DLD1 (cell line): Measurements from ENCODE around the gene DHTKD1.

Source experiments
- in situ Hi-C: cut with HindIII; loops from 2 replicates; pipeline ENCODE4 v1.10.0; 2017; ENCODE audit warnings: low sequenced_read_pairs

The DHTKD1 gene

DNA sequence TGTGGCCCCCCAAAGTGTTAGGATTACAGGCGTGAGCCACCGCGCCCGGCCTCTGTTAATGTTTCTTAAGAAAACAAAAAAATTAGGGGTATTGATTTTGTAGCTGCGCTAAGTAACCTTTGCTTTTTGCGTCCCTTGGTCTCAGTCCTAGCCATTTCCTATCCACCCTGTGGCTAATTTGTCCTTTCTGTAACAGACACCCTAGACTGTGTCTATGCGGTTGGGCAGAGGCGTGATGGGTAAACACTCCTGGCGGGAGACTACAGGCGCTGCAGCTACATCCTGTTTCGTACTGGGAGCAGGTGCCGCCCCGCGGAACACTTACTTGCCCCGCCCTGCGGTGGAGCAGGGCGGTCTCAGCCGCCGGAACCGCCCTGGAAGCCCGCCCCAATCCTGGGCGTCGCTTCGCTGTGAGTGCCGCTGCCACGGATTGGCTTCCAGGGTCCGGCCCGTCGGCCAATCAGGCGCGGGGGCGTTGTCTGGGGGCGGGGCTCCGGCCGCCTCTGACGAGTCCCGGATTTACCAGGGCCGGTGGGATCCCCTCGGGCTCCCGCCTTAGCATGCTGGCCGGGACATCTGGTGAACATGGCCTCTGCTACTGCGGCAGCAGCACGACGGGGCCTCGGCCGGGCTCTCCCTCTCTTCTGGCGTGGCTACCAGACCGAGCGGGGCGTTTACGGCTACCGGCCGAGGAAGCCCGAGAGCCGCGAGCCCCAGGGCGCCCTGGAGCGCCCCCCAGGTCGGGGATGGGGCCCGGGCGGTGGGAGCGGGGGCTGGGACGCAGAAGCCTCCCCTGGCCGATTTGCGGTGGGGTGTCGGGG lies at the start of gene DHTKD1:
Gene DHTKD1 (plus strand): TSS at position 506 of the 821 bp plus-strand sequence. CDS start 80 bp downstream, at position 586.
- in situ Hi-C loops: no loop called here

DNA sequence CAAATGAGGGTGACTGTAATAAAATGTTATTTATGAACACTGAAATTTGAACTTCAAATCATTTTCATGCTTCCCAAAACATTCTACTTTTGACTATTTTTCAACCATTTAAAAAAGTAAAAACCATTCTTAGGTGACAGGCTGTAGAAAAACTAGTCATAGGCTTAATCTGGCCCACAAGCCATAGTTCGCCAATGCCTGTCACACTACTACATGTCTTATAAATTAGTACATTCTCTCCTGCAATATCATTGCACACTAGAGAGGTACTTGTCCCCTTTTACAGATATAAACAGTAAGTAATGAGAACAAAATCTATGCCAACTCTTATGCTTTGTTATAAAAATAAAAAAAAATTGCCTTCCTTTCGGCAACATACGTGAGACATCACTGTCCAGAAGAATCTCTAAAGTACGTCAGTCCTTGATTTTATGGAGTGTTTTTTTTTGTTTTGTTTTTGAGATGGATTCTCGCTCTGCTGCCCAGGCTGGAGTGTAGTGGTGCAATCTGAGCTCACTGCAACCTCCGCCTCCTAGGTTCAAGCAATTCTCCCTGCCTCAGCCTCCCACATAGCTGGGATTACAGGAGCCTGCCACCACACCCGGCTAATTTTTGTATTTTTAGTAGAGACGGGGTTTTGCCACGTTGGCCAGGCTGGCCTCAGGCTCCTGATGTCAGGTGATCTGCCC lies 49.3 kb upstream of the DHTKD1 start:
- in situ Hi-C loops: no loop called here

GRCh38 chr10:12020574-12020973 lies 48.2 kb upstream of the DHTKD1 start:
- in situ Hi-C loops: no loop called here

DNA sequence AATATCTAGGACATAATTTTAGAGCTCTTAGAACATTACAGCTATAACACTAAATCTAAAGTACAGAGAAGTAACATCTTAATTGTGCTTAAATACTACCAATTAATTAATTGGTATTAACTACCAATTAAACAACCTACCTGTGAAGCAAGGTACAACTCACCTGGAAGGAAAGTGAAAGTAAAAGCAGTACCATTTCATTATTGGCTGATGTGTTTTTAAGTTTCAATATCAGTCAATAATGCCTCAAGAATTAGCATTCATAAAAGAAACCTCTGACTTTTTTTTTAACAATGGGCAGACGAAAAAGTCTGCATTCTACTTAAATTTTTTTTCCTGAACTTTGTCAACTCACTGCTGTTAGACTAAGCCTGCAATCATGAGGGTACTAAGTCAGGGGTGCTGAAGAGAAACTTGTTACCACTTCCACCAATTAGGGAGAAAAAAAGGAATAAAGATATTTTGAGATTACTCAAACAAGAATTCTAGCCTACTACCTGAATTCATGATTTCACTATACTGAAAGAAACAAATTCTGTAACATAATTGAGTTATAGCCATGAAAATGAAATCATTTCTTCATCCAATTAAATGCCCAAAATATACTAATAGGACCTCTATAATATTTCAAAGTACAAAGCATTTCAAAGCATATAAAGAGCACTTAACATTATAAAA lies 46.0 kb upstream of the DHTKD1 start:
- in situ Hi-C loops: no loop called here

DNA sequence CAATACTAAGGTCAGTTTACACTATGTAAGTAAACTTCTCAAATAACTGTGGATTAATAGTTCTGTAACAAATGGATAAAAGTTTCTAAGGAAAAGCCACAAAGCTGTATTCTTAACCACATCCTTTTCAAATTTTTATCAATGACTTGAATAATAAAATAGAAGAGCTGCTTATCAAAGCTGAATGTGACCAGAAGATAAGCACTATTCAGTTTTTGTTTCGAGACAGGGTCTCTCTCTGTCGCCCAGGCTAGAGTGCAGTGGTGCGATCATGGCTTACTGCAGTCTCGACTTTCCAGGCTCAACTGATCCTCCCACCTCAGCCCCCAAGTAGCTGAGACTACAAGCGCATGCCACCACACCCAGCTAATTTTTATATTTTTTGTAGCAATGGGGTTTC lies 43.2 kb upstream of the DHTKD1 start:
- in situ Hi-C loops: no loop called here

DNA sequence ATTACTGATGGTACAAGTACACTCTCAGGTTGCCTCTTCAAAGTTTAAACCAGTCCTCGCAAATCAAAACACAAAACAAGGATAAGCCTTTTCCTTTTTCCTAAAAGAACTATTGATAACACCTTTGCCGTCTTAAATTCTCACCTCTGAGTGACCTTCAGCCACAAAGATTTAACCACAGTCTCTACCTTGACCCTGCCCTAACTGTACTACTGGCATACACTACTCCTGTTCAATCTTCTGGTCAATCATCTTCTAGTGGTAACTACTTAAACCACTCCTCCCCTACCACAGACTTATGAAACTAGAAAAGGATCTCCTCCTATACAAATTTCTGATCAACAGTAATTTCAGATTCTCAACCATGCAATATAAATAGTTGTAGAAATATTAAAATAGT lies 41.2 kb upstream of the DHTKD1 start:
- in situ Hi-C loops: no loop called here

- in situ Hi-C loops: no loop called here
Measured at GRCh38 chr10:12031404-12031803, 37.4 kb upstream of the DHTKD1 start.

DNA sequence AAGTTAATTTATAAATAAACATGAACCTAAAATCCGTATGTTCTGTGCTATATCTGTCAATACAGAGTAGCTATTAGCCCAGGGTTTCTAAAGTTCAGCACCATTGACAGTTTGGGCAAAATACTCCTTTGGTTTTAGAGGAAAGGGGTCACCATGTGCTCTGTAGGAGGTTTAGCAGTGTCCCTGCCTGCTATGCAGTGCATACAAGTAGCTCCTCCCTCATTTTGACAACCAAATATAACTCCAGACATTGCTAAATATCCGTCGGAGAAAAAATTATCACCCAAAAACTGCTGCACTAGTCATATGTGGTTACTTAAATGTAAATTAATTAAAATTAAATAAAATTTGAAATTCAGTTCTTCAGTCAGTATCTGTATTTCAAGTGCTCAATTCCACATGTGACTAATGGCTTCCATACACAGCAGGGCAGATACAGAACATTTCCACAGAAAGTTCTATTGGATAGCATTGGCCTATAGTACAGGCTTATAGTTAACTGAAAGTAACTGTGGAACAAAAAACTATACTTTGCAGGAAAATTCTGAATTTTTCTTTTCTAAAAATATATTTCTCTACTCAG lies 32.6 kb upstream of the DHTKD1 start:
- in situ Hi-C loops: no loop called here

- in situ Hi-C loops: no loop called here
Measured at GRCh38 chr10:12041766-12042408, 26.9 kb upstream of the DHTKD1 start.

GRCh38 chr10:12042409-12042796 lies 26.4 kb upstream of the DHTKD1 start:
- in situ Hi-C loops: no loop called here

- in situ Hi-C loops: no loop called here
Measured at GRCh38 chr10:12042797-12043651, 25.7 kb upstream of the DHTKD1 start, which contains the start of gene UPF2. TSS of gene UPF2 (minus strand) at chr10:12042809. CDS start at chr10:12035423, 7,386 bp downstream.

DNA sequence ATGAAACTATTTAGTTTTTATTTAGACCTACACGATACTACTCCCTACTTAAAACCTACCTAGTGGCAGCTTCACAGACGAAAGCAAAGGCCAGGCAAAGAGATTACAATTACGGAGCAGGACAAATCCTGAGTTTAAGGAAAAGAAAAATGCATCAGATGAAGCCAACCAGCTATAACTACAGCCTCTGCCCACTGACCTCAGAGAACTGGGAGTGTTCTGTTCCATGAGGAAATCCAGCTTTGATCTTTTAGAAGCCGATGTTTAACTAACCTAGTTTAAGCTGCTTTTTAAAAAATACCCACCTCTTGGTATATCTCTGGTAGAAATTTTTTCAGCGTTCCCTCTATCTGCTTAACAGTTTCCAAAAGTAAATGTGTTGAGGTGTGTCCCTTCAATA lies 23.2 kb upstream of the DHTKD1 start:
- in situ Hi-C loops: no loop called here

DNA sequence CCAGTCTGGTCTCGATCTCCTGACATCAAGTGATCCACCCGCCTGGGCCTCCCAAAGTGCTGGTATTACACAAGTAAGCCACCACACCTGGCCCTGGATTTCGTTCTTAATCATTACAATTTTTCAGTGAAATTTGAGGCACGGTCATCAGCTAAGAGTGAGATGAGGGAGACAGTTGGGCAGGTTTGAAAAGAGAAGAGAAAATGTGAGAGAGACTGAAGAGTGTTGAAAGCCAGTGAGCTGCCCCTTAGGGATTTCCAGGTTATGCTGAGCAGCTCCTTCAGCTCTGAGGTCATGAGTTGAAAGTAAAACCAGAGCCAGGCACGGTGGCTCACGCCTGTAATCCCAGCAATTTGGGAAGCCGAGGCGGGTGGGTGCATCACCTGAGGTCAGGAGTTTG lies 20.2 kb upstream of the DHTKD1 start:
- in situ Hi-C loops: no loop called here

DNA sequence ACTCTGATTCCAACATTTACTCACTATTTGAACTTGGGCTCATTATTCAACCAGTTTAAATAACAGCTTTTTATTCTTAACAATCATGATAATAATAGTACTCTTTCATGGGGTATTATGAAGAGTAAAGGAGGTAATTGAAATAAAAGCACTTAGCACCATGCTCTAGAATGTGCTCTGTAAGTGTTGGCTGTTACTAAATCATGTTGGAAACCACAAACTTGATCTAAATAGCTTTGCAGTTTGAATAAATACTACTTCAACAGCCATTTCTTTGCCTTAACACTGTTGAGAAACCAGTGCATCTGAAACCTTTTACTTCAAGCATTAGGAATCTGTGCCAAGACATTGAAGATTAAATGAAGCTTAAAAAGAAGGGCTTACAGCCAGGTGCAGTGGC lies 18.2 kb upstream of the DHTKD1 start:
- in situ Hi-C loops: no loop called here

GRCh38 chr10:12051241-12051640 lies 17.5 kb upstream of the DHTKD1 start:
- in situ Hi-C loops: no loop called here

- in situ Hi-C loops: no loop called here
Measured at GRCh38 chr10:12055732-12056131, 13.0 kb upstream of the DHTKD1 start.

- in situ Hi-C loops: no loop called here
Measured at GRCh38 chr10:12056748-12057147, 12.0 kb upstream of the DHTKD1 start.

DNA sequence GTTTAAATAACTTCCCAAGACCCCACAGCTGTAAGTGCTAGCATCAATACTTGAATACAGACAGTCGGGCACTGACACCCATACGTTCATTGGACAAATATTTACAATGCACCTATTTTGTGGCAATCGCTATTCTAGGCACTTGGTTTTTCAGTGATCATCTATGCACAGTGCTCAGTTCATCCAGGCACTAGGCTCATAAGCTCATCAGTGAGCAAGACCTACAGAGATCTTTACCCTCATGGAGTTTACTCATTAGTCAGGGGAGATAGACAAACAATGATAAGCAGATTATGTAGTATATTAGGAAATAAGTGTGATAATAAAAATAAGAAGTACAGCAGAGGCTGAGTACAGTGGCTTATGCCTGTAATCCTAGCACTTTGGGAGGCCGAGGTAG lies 7.6 kb upstream of the DHTKD1 start:
- in situ Hi-C loops: no loop called here

DNA sequence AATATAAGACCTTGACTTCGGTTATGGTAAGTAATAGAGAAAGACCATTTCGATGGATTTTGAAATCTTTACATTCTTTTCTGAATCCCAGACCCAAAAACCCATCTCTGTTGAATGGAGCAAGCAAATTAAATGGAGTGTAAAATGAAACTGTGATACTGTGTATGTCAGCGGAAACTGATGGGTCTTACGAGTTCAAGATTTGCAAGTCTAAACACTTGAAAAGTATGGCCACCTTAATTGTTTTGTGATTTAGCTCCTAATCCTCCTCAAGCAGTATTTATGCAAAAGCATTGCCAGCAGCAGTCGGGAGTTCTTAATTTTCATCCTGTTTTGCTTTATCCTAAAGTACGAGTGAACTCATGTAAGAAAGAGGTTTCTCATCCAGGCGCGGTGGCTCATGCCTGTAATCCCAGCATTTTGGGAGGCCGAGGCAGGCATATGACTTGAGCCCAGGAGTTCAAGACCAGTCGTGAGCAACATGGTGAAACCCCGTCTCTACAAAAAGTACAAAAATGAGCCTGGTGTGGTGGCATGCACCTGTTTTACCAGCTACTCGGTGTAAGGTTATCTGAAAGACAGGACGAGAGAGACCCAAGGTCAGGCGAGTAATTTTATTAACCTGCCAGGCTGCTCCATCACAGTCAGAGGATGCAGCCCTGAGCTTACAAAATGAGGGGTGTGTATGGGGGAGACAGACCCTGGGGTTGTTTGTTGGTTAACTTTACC lies 5.8 kb upstream of the DHTKD1 start:
- in situ Hi-C loops: no loop called here
